Measurements from ENCODE around the gene SH3GL1.

SH3GL1 gene

GRCh38 chr19:4375164-4376027 is 25.0 kb downstream of the SH3GL1 start:
- peak in 1 of 2 experiments; percentile 87 for DNase-seq (ENCODE audit: low read depth in 1 of 2, low spot score in 1 of 2)
- no peak for TF ChIP-seq JUND (IDR thresholded peaks at IDR 0.05; ENCODE audit: low read depth)
- in situ Hi-C loops (cut with HindIII; ENCODE audit: low pct_unique_long_range_greater_than_20kb, low sequenced_read_pairs) = no loop called here

- no peak for DNase-seq (ENCODE audit: low read depth in 1 of 2, low spot score in 1 of 2)
- in situ Hi-C loops (cut with HindIII; ENCODE audit: low pct_unique_long_range_greater_than_20kb, low sequenced_read_pairs) = no loop called here
- TF ChIP-seq JUND (IDR thresholded peaks at IDR 0.05; ENCODE audit: low read depth) = no peak
Measured at GRCh38 chr19:4374498-4375163, 25.7 kb downstream of the SH3GL1 start.

GRCh38 chr19:4373601-4374497 is 26.5 kb downstream of the SH3GL1 start:
- TF ChIP-seq JUND (IDR thresholded peaks at IDR 0.05; ENCODE audit: low read depth) = no peak
- no peak for DNase-seq (ENCODE audit: low read depth in 1 of 2, low spot score in 1 of 2)
- in situ Hi-C loops (cut with HindIII; ENCODE audit: low pct_unique_long_range_greater_than_20kb, low sequenced_read_pairs) = no loop called here

GRCh38 chr19:4373013-4373367 is 27.4 kb downstream of the SH3GL1 start:
- in situ Hi-C loops (cut with HindIII; ENCODE audit: low pct_unique_long_range_greater_than_20kb, low sequenced_read_pairs) = no loop called here
- no peak for TF ChIP-seq JUND (IDR thresholded peaks at IDR 0.05; ENCODE audit: low read depth)
- no peak for DNase-seq (ENCODE audit: low read depth in 1 of 2, low spot score in 1 of 2)

- no peak for DNase-seq (ENCODE audit: low read depth in 1 of 2, low spot score in 1 of 2)
- in situ Hi-C loops (cut with HindIII; ENCODE audit: low pct_unique_long_range_greater_than_20kb, low sequenced_read_pairs) = no loop called here
- TF ChIP-seq JUND (IDR thresholded peaks at IDR 0.05; ENCODE audit: low read depth) = no peak
Measured at GRCh38 chr19:4372165-4373012, 28.0 kb downstream of the SH3GL1 start.

GRCh38 chr19:4371247-4372164 is 28.8 kb downstream of the SH3GL1 start:
- no peak for DNase-seq (ENCODE audit: low read depth in 1 of 2, low spot score in 1 of 2)
- in situ Hi-C loops (cut with HindIII; ENCODE audit: low pct_unique_long_range_greater_than_20kb, low sequenced_read_pairs) = no loop called here
- no peak for TF ChIP-seq JUND (IDR thresholded peaks at IDR 0.05; ENCODE audit: low read depth)

- in situ Hi-C loops (cut with HindIII; ENCODE audit: low pct_unique_long_range_greater_than_20kb, low sequenced_read_pairs) = no loop called here
- no peak for DNase-seq (ENCODE audit: low read depth in 1 of 2, low spot score in 1 of 2)
- no peak for TF ChIP-seq JUND (IDR thresholded peaks at IDR 0.05; ENCODE audit: low read depth)
Measured at GRCh38 chr19:4370418-4371041, 29.8 kb downstream of the SH3GL1 start.

- in situ Hi-C loops (cut with HindIII; ENCODE audit: low pct_unique_long_range_greater_than_20kb, low sequenced_read_pairs) = no loop called here
- DNase-seq (ENCODE audit: low read depth in 1 of 2, low spot score in 1 of 2) = peak in 1 of 2 experiments; percentile 38
- no peak for TF ChIP-seq JUND (IDR thresholded peaks at IDR 0.05; ENCODE audit: low read depth)
Measured at GRCh38 chr19:4369888-4370260, 30.5 kb downstream of the SH3GL1 start.

GRCh38 chr19:4369109-4369887 is 31.0 kb downstream of the SH3GL1 start:
- no peak for TF ChIP-seq JUND (IDR thresholded peaks at IDR 0.05; ENCODE audit: low read depth)
- DNase-seq (ENCODE audit: low read depth in 1 of 2, low spot score in 1 of 2) = no peak
- in situ Hi-C loops (cut with HindIII; ENCODE audit: low pct_unique_long_range_greater_than_20kb, low sequenced_read_pairs) = no loop called here
